Neural cell (in vitro differentiated cells): Measurements from ENCODE around the gene CEMIP. TPM values are rescaled to one million over a fixed set of nuclear protein-coding genes. Genes with fewer than 3 reads are reported as not detected.

Source experiments
- H2AFZ ChIP-seq: fragments of 200-600, 300-800 bp; sonication (generic), shearing (Covaris generic); 2 replicates; pipeline ENCODE4 v1.6.0; 2014; ENCODE audit warnings: low read depth, mild to moderate bottlenecking, antibody characterized with exemption, low read length, moderate library complexity
- H3F3A ChIP-seq: fragments of 200-600 bp; shearing (Covaris generic); 2 replicates; pipeline ENCODE4 v1.6.1; 2016; ENCODE audit warnings: mild to moderate bottlenecking, moderate library complexity, mixed read lengths, antibody characterized with exemption, low read length; ENCODE audit not compliant: insufficient read depth, poor library complexity, severe bottlenecking
- H3K27ac ChIP-seq: fragments of 200-600, 300-800 bp; sonication (generic), shearing (Covaris generic); 2 replicates; pipeline ENCODE4 v1.5.1; 2014; ENCODE audit warnings: mild to moderate bottlenecking, low read length, moderate library complexity
- H3K27me3 ChIP-seq: fragments of 300-800, 200-600 bp; sonication (generic), shearing (Covaris generic); 2 replicates; pipeline ENCODE4 v1.6.0; 2014; ENCODE audit warnings: mild to moderate bottlenecking, low read depth, low read length, moderate library complexity; ENCODE audit not compliant: insufficient read depth
- H3K36me3 ChIP-seq: fragments of 300-800, 200-600 bp; sonication (generic), shearing (Covaris generic); 2 replicates; pipeline ENCODE4 v1.5.1; 2014; ENCODE audit warnings: mild to moderate bottlenecking, antibody characterized with exemption, low read length, moderate library complexity; ENCODE audit not compliant: insufficient read depth
- H3K4me2 ChIP-seq: fragments of 300-800, 200-600 bp; sonication (generic), shearing (Covaris generic); 2 replicates; pipeline ENCODE4 v1.6.0; 2014; ENCODE audit warnings: mild to moderate bottlenecking, low read length
- H3K4me3 ChIP-seq: fragments of 300-800, 200-600 bp; sonication (generic), shearing (Covaris generic); 2 replicates; pipeline ENCODE4 v1.5.1; 2014; ENCODE audit warnings: mild to moderate bottlenecking, low read length, moderate library complexity
- H3K79me2 ChIP-seq: fragments of 200-600 bp; shearing (Covaris generic); replicated peaks from 2 replicates; pipeline ENCODE4 v1.6.0; 2014; ENCODE audit warnings: mild to moderate bottlenecking, low read length, moderate library complexity; ENCODE audit not compliant: insufficient read depth
- H3K9ac ChIP-seq: fragments of 300-800, 200-600 bp; sonication (generic), shearing (Covaris generic); 2 replicates; pipeline ENCODE4 v1.6.1; 2016; ENCODE audit warnings: mild to moderate bottlenecking, low read length, mixed read lengths
- H3K9me2 ChIP-seq: fragments of 200-600 bp; shearing (Covaris generic); 2 replicates; pipeline ENCODE4 v1.6.1; 2016; ENCODE audit warnings: mild to moderate bottlenecking, low read length, mixed read lengths; ENCODE audit not compliant: insufficient read depth
- H3K9me3 ChIP-seq: fragments of 200-600, 300-800 bp; sonication (generic), shearing (Covaris generic); 2 replicates; pipeline ENCODE4 v1.6.1; 2016; ENCODE audit warnings: mild to moderate bottlenecking, mixed run types, low read length, moderate library complexity, mixed read lengths
- H4K20me1 ChIP-seq: fragments of 200-600 bp; shearing (Covaris generic); 2 replicates; pipeline ENCODE4 v1.6.1; 2016; ENCODE audit warnings: mild to moderate bottlenecking, mixed run types; ENCODE audit not compliant: insufficient read depth
- CTCF ChIP-seq: fragments of 450-650 bp; IDR thresholded peaks from 2 replicates; pipeline ENCODE4 v1.5.1; 2014; ENCODE audit warnings: antibody characterized with exemption, mild to moderate bottlenecking, moderate library complexity; ENCODE audit not compliant: poor library complexity, severe bottlenecking
- EP300 ChIP-seq: fragments of 450-650 bp; conservative IDR thresholded peaks from 2 replicates; pipeline ENCODE4 v1.6.1; 2014; ENCODE audit warnings: antibody characterized with exemption, mild to moderate bottlenecking, moderate library complexity; ENCODE audit not compliant: poor library complexity, severe bottlenecking
- EZH2 ChIP-seq: fragments of 200-600, 300-800 bp; shearing (Covaris generic), sonication (generic); IDR thresholded peaks from 2 replicates; pipeline ENCODE4 v1.6.1; 2014; ENCODE audit warnings: antibody characterized with exemption, low read length, borderline replicate concordance, mild to moderate bottlenecking; ENCODE audit not compliant: insufficient read depth, poor library complexity, severe bottlenecking
- MXI1 ChIP-seq: fragments of 450-650 bp; conservative IDR thresholded peaks from 2 replicates; pipeline ENCODE4 v1.6.1; 2014; ENCODE audit warnings: antibody characterized with exemption, mild to moderate bottlenecking; ENCODE audit not compliant: poor library complexity, severe bottlenecking
- POLR2AphosphoS5 ChIP-seq: IDR thresholded peaks from 2 replicates; pipeline ENCODE4 v1.6.1; 2012
- RAD21 ChIP-seq: fragments of 450-650 bp; conservative IDR thresholded peaks from 2 replicates; pipeline ENCODE4 v1.6.1; 2014; ENCODE audit warnings: antibody characterized with exemption, mild to moderate bottlenecking, moderate library complexity
- REST ChIP-seq: IDR thresholded peaks from 2 replicates; pipeline ENCODE4 v1.6.1; 2012; ENCODE audit warnings: borderline replicate concordance
- SMC3 ChIP-seq: fragments of 450-650 bp; conservative IDR thresholded peaks from 2 replicates; pipeline ENCODE4 v1.6.1; 2014; ENCODE audit warnings: antibody characterized with exemption, mild to moderate bottlenecking, moderate library complexity; ENCODE audit not compliant: poor library complexity
- TAF1 ChIP-seq: IDR thresholded peaks from 2 replicates; pipeline ENCODE4 v1.6.1; 2012; ENCODE audit warnings: low read depth
- polyA plus RNA-seq: library from polyadenylated mRNA; depleted of rRNA; stranded (reverse); fragments of >200 nt; gene quantifications from 2 replicates; pipeline ENCODE4 v1.2.3, GENCODE V29; 2014

The CEMIP gene
- polyA plus RNA-seq, 1 donor from 2014 or later: 0.04 TPM

GRCh38 chr15:80929689-80930088 is 150.5 kb downstream of the CEMIP start:
- H3K27me3 ChIP-seq: no peaks in the 10 kb centered on the region
- H3K79me2 ChIP-seq: no peaks in the 10 kb centered on the region
- H3K4me2 ChIP-seq: no peak overlapping the region
- no peaks in the 10 kb centered on the region for H3F3A ChIP-seq
- H3K9me2 ChIP-seq: no peaks in the 10 kb centered on the region
- H2AFZ ChIP-seq: no peak overlapping the region
- TF ChIP-seq TAF1: no peak
- no peak for TF ChIP-seq EP300
- TF ChIP-seq REST: no peak
- no peak for TF ChIP-seq EZH2
- no peak for TF ChIP-seq POLR2AphosphoS5
- TF ChIP-seq RAD21: no peak
- no peak for TF ChIP-seq MXI1
- TF ChIP-seq CTCF: no peak
- no peak for TF ChIP-seq SMC3
- no peaks in the 10 kb centered on the region for H4K20me1 ChIP-seq
- no peaks in the 10 kb centered on the region for H3K36me3 ChIP-seq
- no peak overlapping the region for H3K9ac ChIP-seq
- H3K4me3 ChIP-seq: no peak overlapping the region
- H3K9me3 ChIP-seq: no peaks in the 10 kb centered on the region
- H3K27ac ChIP-seq: no peak overlapping the region

GRCh38 chr15:80931191-80931590 is 152.0 kb downstream of the CEMIP start:
- H3K4me3 ChIP-seq: no peak overlapping the region
- no peaks in the 10 kb centered on the region for H3K79me2 ChIP-seq
- H3K36me3 ChIP-seq: no peaks in the 10 kb centered on the region

More at GRCh38 chr15:80931191-80931590, 152.0 kb downstream of the CEMIP start:
- H2AFZ ChIP-seq: no peak overlapping the region
- H3K27ac ChIP-seq: no peak overlapping the region
- no peaks in the 10 kb centered on the region for H3K27me3 ChIP-seq
- H3K4me2 ChIP-seq: no peak overlapping the region
- no peak for TF ChIP-seq REST
- TF ChIP-seq POLR2AphosphoS5: no peak
- TF ChIP-seq RAD21: no peak
- TF ChIP-seq TAF1: no peak
- TF ChIP-seq EZH2: no peak
- TF ChIP-seq SMC3: no peak
- TF ChIP-seq MXI1: no peak
- no peak for TF ChIP-seq CTCF
- no peak for TF ChIP-seq EP300
- no peaks in the 10 kb centered on the region for H3K9me3 ChIP-seq
- no peak overlapping the region for H3K9ac ChIP-seq
- H3K9me2 ChIP-seq: no peaks in the 10 kb centered on the region
- no peaks in the 10 kb centered on the region for H3F3A ChIP-seq
- H4K20me1 ChIP-seq: no peaks in the 10 kb centered on the region
